ENCODE measurements around the gene BEND7. TPM values are rescaled to one million over a fixed set of nuclear protein-coding genes. Genes with fewer than 3 reads are reported as not detected.

Gene BEND7
- total and polyA plus RNA-seq, 2 of the 4 experiments (the other 2 are of a cell fraction), result 2.3 to 3.5 TPM

DNA sequence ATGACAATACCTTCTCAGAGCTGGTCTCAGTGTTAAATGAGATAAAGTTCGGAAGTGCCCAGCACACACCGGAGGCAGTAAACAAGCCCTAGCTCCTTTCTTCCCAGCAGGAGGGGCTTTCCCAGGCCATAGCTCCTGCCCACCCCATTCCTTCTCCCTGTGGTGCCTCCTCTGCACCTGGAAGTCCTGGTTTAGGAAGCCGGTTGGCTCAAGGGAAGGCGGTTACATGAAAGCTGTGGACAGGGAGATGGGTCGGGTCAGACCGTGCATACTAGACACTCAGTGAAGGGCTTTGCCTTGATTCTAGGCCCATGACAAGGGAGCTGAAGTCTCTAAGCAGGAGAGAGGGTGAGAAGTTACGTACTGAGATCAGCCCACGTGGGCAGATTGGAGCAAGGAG lies 8.6 kb downstream of the BEND7 start:
- Histone ChIP-seq H3K14ac (replicated peaks; ENCODE audit: low read depth, low read length) (no peak overlapping the region), H2AFZ (replicated peaks; ENCODE audit: low read length, poor library complexity) (no peak overlapping the region), H2AK9ac (replicated peaks; ENCODE audit: low read depth, low read length, poor library complexity) (no peak overlapping the region), H3K4me1 (ENCODE audit: control insufficient read depth, insufficient read depth, low read length) (no peaks in the 10 kb centered on the region), H4K8ac (ENCODE audit: low read depth in 2 of 2, low read length in 2 of 2) (no peak overlapping the region), H3K4ac (ENCODE audit: low read depth, low read length) (no peak overlapping the region), H4K5ac (ENCODE audit: low read depth, low read length) (no peak overlapping the region), H3K9me3 (ENCODE audit: control insufficient read depth, insufficient read depth, low read length) (no peaks in the 10 kb centered on the region), H3K27ac (ENCODE audit: insufficient read depth, low read length) (no peak overlapping the region), H4K91ac (ENCODE audit: insufficient read depth, low read depth, low read length) (no peak overlapping the region), H3K9me1 (ENCODE audit: insufficient read depth, low read length) (no peaks in the 10 kb centered on the region; the same call in 1 of the 2 replicates), H3K23ac (ENCODE audit: low read depth, low read length) (no peak overlapping the region), H3K79me1 (ENCODE audit: low read depth in 1 of 2, low read length in 2 of 2) (peaks cover 3 to 4% of the 10 kb centered on the region in 2 experiments; a peak in 3 of 4 replicates), H3K36me3 (ENCODE audit: control insufficient read depth, insufficient read depth, low read length) (peaks cover 4% of the 10 kb centered on the region), H2BK20ac (ENCODE audit: low read depth, low read length) (no peak overlapping the region), H3K4me2 (ENCODE audit: low read depth, low read length) (no peak overlapping the region), H3K27me3 (ENCODE audit: control insufficient read depth, insufficient read depth, low read length) (no peaks in the 10 kb centered on the region), H3K56ac (ENCODE audit: extremely low read depth, insufficient read depth, low read length) (no peak overlapping the region), H2BK120ac (ENCODE audit: low read depth, low read length) (no peak overlapping the region), H2AK5ac (ENCODE audit: low read depth, low read length) (no peak overlapping the region), H3K18ac (ENCODE audit: low read depth, low read length) (no peak overlapping the region), H2BK15ac (ENCODE audit: low read depth, low read length) (no peak overlapping the region), H2BK5ac (ENCODE audit: low read depth, low read length, poor library complexity, severe bottlenecking) (no peak overlapping the region), H4K20me1 (ENCODE audit: insufficient read depth, low read length) (no peaks in the 10 kb centered on the region), H3K4me3 (ENCODE audit: insufficient read depth, low read depth, low read length) (no peak overlapping the region), H3K9ac (ENCODE audit: low read depth, low read length) (no peak overlapping the region)
- no peak for DNase-seq
- POLR2A ChIA-PET (ENCODE audit: unreplicated experiment), result no interaction called here
- CTCF ChIA-PET, result no interaction called here
- ATAC-seq (ENCODE audit: low read depth), result no peak
- no TSS peak for BruUV-seq (replicated peaks)
- TF ChIP-seq, protein P1, sequence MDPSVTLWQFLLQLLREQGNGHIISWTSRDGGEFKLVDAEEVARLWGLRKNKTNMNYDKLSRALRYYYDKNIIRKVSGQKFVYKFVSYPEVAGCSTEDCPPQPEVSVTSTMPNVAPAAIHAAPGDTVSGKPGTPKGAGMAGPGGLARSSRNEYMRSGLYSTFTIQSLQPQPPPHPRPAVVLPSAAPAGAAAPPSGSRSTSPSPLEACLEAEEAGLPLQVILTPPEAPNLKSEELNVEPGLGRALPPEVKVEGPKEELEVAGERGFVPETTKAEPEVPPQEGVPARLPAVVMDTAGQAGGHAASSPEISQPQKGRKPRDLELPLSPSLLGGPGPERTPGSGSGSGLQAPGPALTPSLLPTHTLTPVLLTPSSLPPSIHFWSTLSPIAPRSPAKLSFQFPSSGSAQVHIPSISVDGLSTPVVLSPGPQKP (IDR thresholded peaks at IDR 0.05; ENCODE audit: borderline replicate concordance, low read depth, low read length), result no peak
- no peak for TF ChIP-seq RCOR1 (IDR thresholded peaks at IDR 0.05; ENCODE audit: insufficient replicate concordance, low read length)
- TF ChIP-seq MXI1 (IDR thresholded peaks at IDR 0.05; ENCODE audit: borderline replicate concordance, low read depth, low read length), result no peak
- no peak for TF ChIP-seq FOS (IDR thresholded peaks at IDR 0.05; ENCODE audit: low read depth, low read length)
- TF ChIP-seq CEBPB (IDR thresholded peaks at IDR 0.05; ENCODE audit: low read depth, low read length), result no peak
- TF ChIP-seq RAD21 (IDR thresholded peaks at IDR 0.05; ENCODE audit: low read length), result no peak
- no peak for TF ChIP-seq NFE2L2 (IDR thresholded peaks at IDR 0.05; ENCODE audit: low read depth, low read length)
- no peak for TF ChIP-seq MAZ (IDR thresholded peaks at IDR 0.05; ENCODE audit: borderline replicate concordance, low read depth, low read length)
- TF ChIP-seq USF2 (IDR thresholded peaks at IDR 0.05; ENCODE audit: low read depth, low read length), result no peak
- TF ChIP-seq SMC3 (IDR thresholded peaks at IDR 0.05; ENCODE audit: low read depth, low read length), result no peak
- no peak for TF ChIP-seq CTCF (conservative IDR thresholded peaks at IDR 0.05; ENCODE audit: low read depth, low read length)
- TF ChIP-seq RFX5 (IDR thresholded peaks at IDR 0.05; ENCODE audit: low read depth, low read length), result no peak
- TF ChIP-seq CHD1 (IDR thresholded peaks at IDR 0.05; ENCODE audit: low read depth, low read length), result no peak
- no peak for TF ChIP-seq BHLHE40 (IDR thresholded peaks at IDR 0.05; ENCODE audit: low read depth, low read length)
- no peak for TF ChIP-seq MAFK (IDR thresholded peaks at IDR 0.05; ENCODE audit: low read depth, low read length)
- TF ChIP-seq POLR2A (IDR thresholded peaks at IDR 0.05; ENCODE audit: low read depth, low read length), result no peak
- WGBS, 2 experiments (ENCODE audit: extremely low coverage in 2 of 2, insufficient read length in 1 of 2), result 83% methylated on average over 3 of the region's 8 CpGs; no CpG with 5 or more reads in 1 of the 2 experiments
- intact Hi-C loops (cut with micrococcal nuclease), result no loop called here
- dilution Hi-C loops (cut with HindIII; ENCODE audit: low sequenced_read_pairs, unreplicated experiment), result no loop called here
- in situ Hi-C loops (cut with MboI; ENCODE audit: low sequenced_read_pairs), result no loop called here

All from IMR-90 (cell line).